Neural cell (in vitro differentiated cells): ENCODE data around the gene ADAMTS17. TPM values are rescaled to one million over a fixed set of nuclear protein-coding genes. Genes with fewer than 3 reads are reported as not detected.

Source experiments
- H2AFZ ChIP-seq: fragments of 200-600, 300-800 bp; sonication (generic), shearing (Covaris generic); 2 replicates; pipeline ENCODE4 v1.6.0; 2014; ENCODE audit warnings: low read depth, mild to moderate bottlenecking, antibody characterized with exemption, low read length, moderate library complexity
- H3F3A ChIP-seq: fragments of 200-600 bp; shearing (Covaris generic); 2 replicates; pipeline ENCODE4 v1.6.1; 2016; ENCODE audit warnings: mild to moderate bottlenecking, moderate library complexity, mixed read lengths, antibody characterized with exemption, low read length; ENCODE audit not compliant: insufficient read depth, poor library complexity, severe bottlenecking
- H3K27ac ChIP-seq: fragments of 200-600, 300-800 bp; sonication (generic), shearing (Covaris generic); 2 replicates; pipeline ENCODE4 v1.5.1; 2014; ENCODE audit warnings: mild to moderate bottlenecking, low read length, moderate library complexity
- H3K27me3 ChIP-seq: fragments of 300-800, 200-600 bp; sonication (generic), shearing (Covaris generic); 2 replicates; pipeline ENCODE4 v1.6.0; 2014; ENCODE audit warnings: mild to moderate bottlenecking, low read depth, low read length, moderate library complexity; ENCODE audit not compliant: insufficient read depth
- H3K36me3 ChIP-seq: fragments of 300-800, 200-600 bp; sonication (generic), shearing (Covaris generic); 2 replicates; pipeline ENCODE4 v1.5.1; 2014; ENCODE audit warnings: mild to moderate bottlenecking, antibody characterized with exemption, low read length, moderate library complexity; ENCODE audit not compliant: insufficient read depth
- H3K4me2 ChIP-seq: fragments of 300-800, 200-600 bp; sonication (generic), shearing (Covaris generic); 2 replicates; pipeline ENCODE4 v1.6.0; 2014; ENCODE audit warnings: mild to moderate bottlenecking, low read length
- H3K4me3 ChIP-seq: fragments of 300-800, 200-600 bp; sonication (generic), shearing (Covaris generic); 2 replicates; pipeline ENCODE4 v1.5.1; 2014; ENCODE audit warnings: mild to moderate bottlenecking, low read length, moderate library complexity
- H3K79me2 ChIP-seq: fragments of 200-600 bp; shearing (Covaris generic); replicated peaks from 2 replicates; pipeline ENCODE4 v1.6.0; 2014; ENCODE audit warnings: mild to moderate bottlenecking, low read length, moderate library complexity; ENCODE audit not compliant: insufficient read depth
- H3K9ac ChIP-seq: fragments of 300-800, 200-600 bp; sonication (generic), shearing (Covaris generic); 2 replicates; pipeline ENCODE4 v1.6.1; 2016; ENCODE audit warnings: mild to moderate bottlenecking, low read length, mixed read lengths
- H3K9me2 ChIP-seq: fragments of 200-600 bp; shearing (Covaris generic); 2 replicates; pipeline ENCODE4 v1.6.1; 2016; ENCODE audit warnings: mild to moderate bottlenecking, low read length, mixed read lengths; ENCODE audit not compliant: insufficient read depth
- H3K9me3 ChIP-seq: fragments of 200-600, 300-800 bp; sonication (generic), shearing (Covaris generic); 2 replicates; pipeline ENCODE4 v1.6.1; 2016; ENCODE audit warnings: mild to moderate bottlenecking, mixed run types, low read length, moderate library complexity, mixed read lengths
- H4K20me1 ChIP-seq: fragments of 200-600 bp; shearing (Covaris generic); 2 replicates; pipeline ENCODE4 v1.6.1; 2016; ENCODE audit warnings: mild to moderate bottlenecking, mixed run types; ENCODE audit not compliant: insufficient read depth
- CTCF ChIP-seq: fragments of 450-650 bp; IDR thresholded peaks from 2 replicates; pipeline ENCODE4 v1.5.1; 2014; ENCODE audit warnings: antibody characterized with exemption, mild to moderate bottlenecking, moderate library complexity; ENCODE audit not compliant: poor library complexity, severe bottlenecking
- EP300 ChIP-seq: fragments of 450-650 bp; conservative IDR thresholded peaks from 2 replicates; pipeline ENCODE4 v1.6.1; 2014; ENCODE audit warnings: antibody characterized with exemption, mild to moderate bottlenecking, moderate library complexity; ENCODE audit not compliant: poor library complexity, severe bottlenecking
- EZH2 ChIP-seq: fragments of 200-600, 300-800 bp; shearing (Covaris generic), sonication (generic); IDR thresholded peaks from 2 replicates; pipeline ENCODE4 v1.6.1; 2014; ENCODE audit warnings: antibody characterized with exemption, low read length, borderline replicate concordance, mild to moderate bottlenecking; ENCODE audit not compliant: insufficient read depth, poor library complexity, severe bottlenecking
- MXI1 ChIP-seq: fragments of 450-650 bp; conservative IDR thresholded peaks from 2 replicates; pipeline ENCODE4 v1.6.1; 2014; ENCODE audit warnings: antibody characterized with exemption, mild to moderate bottlenecking; ENCODE audit not compliant: poor library complexity, severe bottlenecking
- POLR2AphosphoS5 ChIP-seq: IDR thresholded peaks from 2 replicates; pipeline ENCODE4 v1.6.1; 2012
- RAD21 ChIP-seq: fragments of 450-650 bp; conservative IDR thresholded peaks from 2 replicates; pipeline ENCODE4 v1.6.1; 2014; ENCODE audit warnings: antibody characterized with exemption, mild to moderate bottlenecking, moderate library complexity
- REST ChIP-seq: IDR thresholded peaks from 2 replicates; pipeline ENCODE4 v1.6.1; 2012; ENCODE audit warnings: borderline replicate concordance
- SMC3 ChIP-seq: fragments of 450-650 bp; conservative IDR thresholded peaks from 2 replicates; pipeline ENCODE4 v1.6.1; 2014; ENCODE audit warnings: antibody characterized with exemption, mild to moderate bottlenecking, moderate library complexity; ENCODE audit not compliant: poor library complexity
- TAF1 ChIP-seq: IDR thresholded peaks from 2 replicates; pipeline ENCODE4 v1.6.1; 2012; ENCODE audit warnings: low read depth
- polyA plus RNA-seq: library from polyadenylated mRNA; depleted of rRNA; stranded (reverse); fragments of >200 nt; gene quantifications from 2 replicates; pipeline ENCODE4 v1.2.3, GENCODE V29; 2014

The ADAMTS17 gene
- polyA plus RNA-seq, 1 donor from 2014 or later = 0.04 TPM

GRCh38 chr15:100338247-100338646 lies 3.5 kb downstream of the ADAMTS17 start:
- Histone ChIP-seq H3K4me2 (no peak overlapping the region), H3K4me3 (no peak overlapping the region), H3K79me2 (no peaks in the 10 kb centered on the region), H3K9me3 (no peaks in the 10 kb centered on the region), H3K36me3 (no peaks in the 10 kb centered on the region), H3K27ac (no peak overlapping the region), H4K20me1 (no peaks in the 10 kb centered on the region), H3K9ac (no peak overlapping the region), H3K27me3 (peaks cover 38% of the 10 kb centered on the region), H3K9me2 (no peaks in the 10 kb centered on the region), H3F3A (no peaks in the 10 kb centered on the region), H2AFZ (no peak overlapping the region)
- TF ChIP-seq RAD21 = no peak
- TF ChIP-seq EP300 = no peak
- no peak for TF ChIP-seq REST
- TF ChIP-seq POLR2AphosphoS5 = no peak
- TF ChIP-seq EZH2 = no peak
- TF ChIP-seq CTCF = no peak
- no peak for TF ChIP-seq MXI1
- no peak for TF ChIP-seq TAF1
- no peak for TF ChIP-seq SMC3

GRCh38 chr15:100337096-100338044 lies 4.4 kb downstream of the ADAMTS17 start:
- no peaks in the 10 kb centered on the region for H3F3A ChIP-seq
- no peak overlapping the region for H3K27ac ChIP-seq
- no peaks in the 10 kb centered on the region for H3K9me3 ChIP-seq
- no peak overlapping the region for H2AFZ ChIP-seq
- H3K9ac ChIP-seq = no peak overlapping the region
- no peaks in the 10 kb centered on the region for H4K20me1 ChIP-seq
- no peak overlapping the region for H3K4me3 ChIP-seq
- H3K36me3 ChIP-seq = no peaks in the 10 kb centered on the region
- no peaks in the 10 kb centered on the region for H3K79me2 ChIP-seq
- H3K9me2 ChIP-seq = no peaks in the 10 kb centered on the region
- TF ChIP-seq EZH2 (no peak), CTCF (no peak), RAD21 (no peak), TAF1 (no peak), POLR2AphosphoS5 (no peak), REST (no peak), MXI1 (no peak), EP300 (no peak), SMC3 (no peak)
- H3K27me3 ChIP-seq = peaks cover 30% of the 10 kb centered on the region
- no peak overlapping the region for H3K4me2 ChIP-seq
